Esophagus squamous epithelium (tissue), 4 donors: ENCODE results near the gene ECT2L.

Experiments used
- POLR2A ChIP-seq, 4 donors: fragments of 450-650 bp; IDR thresholded peaks; one replicate each; pipeline ENCODE4 v1.6.1; 2017; ENCODE audit warnings: antibody characterized with exemption in 4 of 4, mild to moderate bottlenecking in 4 of 4, moderate library complexity in 3 of 4
- TF ChIP-seq, protein P1 (sequence below), 6 experiments: fragments of 450-650 bp in 4 of 6; fragments of 200-600 bp in 2 of 6; sonication (generic) in 2 of 6; IDR thresholded peaks; one replicate each; pipeline ENCODE4 v1.5.1; 2016 to 2019; ENCODE audit warnings: antibody characterized with exemption in 6 of 6, mild to moderate bottlenecking in 4 of 6, moderate library complexity in 4 of 6

- TF ChIP-seq POLR2A (IDR thresholded peaks at IDR 0.05): no peak
- TF ChIP-seq, protein P1, sequence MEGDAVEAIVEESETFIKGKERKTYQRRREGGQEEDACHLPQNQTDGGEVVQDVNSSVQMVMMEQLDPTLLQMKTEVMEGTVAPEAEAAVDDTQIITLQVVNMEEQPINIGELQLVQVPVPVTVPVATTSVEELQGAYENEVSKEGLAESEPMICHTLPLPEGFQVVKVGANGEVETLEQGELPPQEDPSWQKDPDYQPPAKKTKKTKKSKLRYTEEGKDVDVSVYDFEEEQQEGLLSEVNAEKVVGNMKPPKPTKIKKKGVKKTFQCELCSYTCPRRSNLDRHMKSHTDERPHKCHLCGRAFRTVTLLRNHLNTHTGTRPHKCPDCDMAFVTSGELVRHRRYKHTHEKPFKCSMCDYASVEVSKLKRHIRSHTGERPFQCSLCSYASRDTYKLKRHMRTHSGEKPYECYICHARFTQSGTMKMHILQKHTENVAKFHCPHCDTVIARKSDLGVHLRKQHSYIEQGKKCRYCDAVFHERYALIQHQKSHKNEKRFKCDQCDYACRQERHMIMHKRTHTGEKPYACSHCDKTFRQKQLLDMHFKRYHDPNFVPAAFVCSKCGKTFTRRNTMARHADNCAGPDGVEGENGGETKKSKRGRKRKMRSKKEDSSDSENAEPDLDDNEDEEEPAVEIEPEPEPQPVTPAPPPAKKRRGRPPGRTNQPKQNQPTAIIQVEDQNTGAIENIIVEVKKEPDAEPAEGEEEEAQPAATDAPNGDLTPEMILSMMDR (IDR thresholded peaks at IDR 0.05): no peak
These were observed 61.9 kb downstream of the ECT2L start for GRCh38 chr6:138857775-138858174.
